ENCODE data around the gene COG5. TPM values are rescaled to one million over a fixed set of nuclear protein-coding genes. Genes with fewer than 3 reads are reported as not detected.

COG5 gene
- total and polyA plus RNA-seq, 2 of the 8 experiments (the other 6 are each of a cell fraction or from before 2014, with no cell fraction given) = 10.5 to 28.1 TPM

DNA sequence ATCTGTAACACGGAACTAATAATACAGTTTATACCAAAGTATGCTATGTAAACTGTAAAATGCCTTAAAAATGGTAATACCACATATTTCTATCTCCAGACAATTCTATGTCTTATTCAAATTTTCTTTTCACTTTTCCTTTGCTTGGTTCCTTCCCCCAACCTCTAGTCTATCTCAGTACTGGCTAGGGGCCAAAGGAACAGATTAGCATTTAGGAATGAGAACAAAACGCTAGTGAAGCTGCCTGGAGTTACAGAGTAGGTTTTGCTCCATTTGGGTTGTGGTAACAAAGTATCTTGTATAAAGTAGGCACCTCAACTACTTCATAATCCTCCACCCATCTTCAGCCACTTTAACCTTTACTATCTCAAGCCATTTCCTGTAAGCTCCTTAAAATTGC, 300.9 kb downstream of the COG5 start:
- CTCF ChIA-PET (ENCODE audit: partially characterized antibody) = no interaction called here
- no peak overlapping the region for H3K9ac ChIP-seq (replicated peaks in 1 of 4; ENCODE audit: extremely low read depth in 1 of 4, low read depth in 3 of 4, low read length in 3 of 4)
- TF ChIP-seq SP2 (IDR thresholded peaks at IDR 0.05; ENCODE audit: low read length) (no peak), POLR2AphosphoS5 (IDR thresholded peaks at IDR 0.05; ENCODE audit: low read depth, low read length) (no peak), GABPA (IDR thresholded peaks at IDR 0.05; ENCODE audit: borderline replicate concordance, insufficient read depth, low read length) (no peak), TAF7 (optimal IDR thresholded peaks at IDR 0.05; ENCODE audit: borderline replicate concordance, low read depth, low read length) (no peak), PHF8 (conservative IDR thresholded peaks at IDR 0.05; ENCODE audit: low read depth, low read length) (no peak), ATF3 (IDR thresholded peaks at IDR 0.05; ENCODE audit: insufficient read depth, low read depth, low read length) (no peak), POLR2A (IDR thresholded peaks at IDR 0.05; ENCODE audit: control extremely low read depth in 1 of 2, low read depth in 2 of 2, low read length in 2 of 2) (no peak), HDAC2 (IDR thresholded peaks at IDR 0.05; ENCODE audit: borderline replicate concordance in 1 of 2, low read depth in 2 of 2, low read length in 2 of 2) (no peak), CHD1 (IDR thresholded peaks at IDR 0.05; ENCODE audit: low read depth, low read length) (no peak), RNF2 (IDR thresholded peaks at IDR 0.05; ENCODE audit: borderline replicate concordance, low read depth, low read length, missing control alignments, poor library complexity, severe bottlenecking) (no peak), JUN (IDR thresholded peaks at IDR 0.05; ENCODE audit: low read depth, low read length) (no peak), EZH2 (IDR thresholded peaks at IDR 0.05; ENCODE audit: low read depth, low read length, severe bottlenecking) (no peak), POU5F1 (IDR thresholded peaks at IDR 0.05; ENCODE audit: low read depth, low read length) (no peak)

More for the DNA sequence above, 300.9 kb downstream of the COG5 start:
- Histone ChIP-seq H2BK5ac (ENCODE audit: low read depth, low read length) (no peak overlapping the region), H3K23me2 (ENCODE audit: low read depth, low read length) (no peaks in the 10 kb centered on the region; the same call in 1 of the 2 replicates), H2BK20ac (ENCODE audit: low read length) (no peak overlapping the region), H4K5ac (ENCODE audit: insufficient read length, low read depth, low read length) (no peak overlapping the region), H3K4me1 (replicated peaks in 1 of 4; ENCODE audit: control insufficient read depth in 3 of 4, insufficient read depth in 4 of 4, low read length in 3 of 4) (no peaks in the 10 kb centered on the region), H3K27ac (ENCODE audit: low read depth, low read length) (no peak overlapping the region), H3K36me3 (ENCODE audit: control insufficient read depth in 2 of 4, insufficient read depth in 4 of 4, low read length in 3 of 4) (no peaks in the 10 kb centered on the region), H3K4me3 (ENCODE audit: extremely low read depth in 1 of 4, insufficient read depth in 2 of 4, low read depth in 3 of 4, low read length in 4 of 4) (no peak overlapping the region), H3K79me1 (ENCODE audit: low read depth, low read length) (no peaks in the 10 kb centered on the region), H3K56ac (replicated peaks; ENCODE audit: insufficient read length, low read depth, low read length) (no peak overlapping the region), H3K4ac (replicated peaks; ENCODE audit: insufficient read length, low read depth, low read length) (no peak overlapping the region), H3K23ac (ENCODE audit: insufficient read length) (no peak overlapping the region), H2BK120ac (replicated peaks; ENCODE audit: low read depth, low read length) (no peak overlapping the region), H3K27me3 (replicated peaks in 1 of 4; ENCODE audit: control insufficient read depth in 3 of 4, extremely low read depth in 1 of 4, insufficient read depth in 3 of 4, low read length in 3 of 4) (no peaks in the 10 kb centered on the region), H4K91ac (replicated peaks; ENCODE audit: insufficient read length, low read length) (no peak overlapping the region), H2AFZ (ENCODE audit: low read length) (no peak overlapping the region), H4K8ac (ENCODE audit: extremely low read depth, insufficient read depth, low read length) (no peak overlapping the region), H3K79me2 (ENCODE audit: control insufficient read depth in 1 of 2, insufficient read depth in 2 of 2, low read length in 2 of 2) (no peaks in the 10 kb centered on the region), H2AK5ac (ENCODE audit: low read depth, low read length) (no peak overlapping the region), H4K20me1 (replicated peaks in 1 of 2; ENCODE audit: control insufficient read depth in 1 of 2, insufficient read depth in 2 of 2, low read length in 2 of 2) (no peaks in the 10 kb centered on the region), H3K18ac (ENCODE audit: extremely low read depth, low read length) (no peak overlapping the region), H3K14ac (ENCODE audit: insufficient read length) (no peak overlapping the region), H3K9me3 (ENCODE audit: insufficient read depth in 2 of 2, low read depth in 1 of 2, low read length in 1 of 2) (no peaks in the 10 kb centered on the region), H3K4me2 (ENCODE audit: insufficient read depth in 1 of 2, low read depth in 2 of 2, low read length in 2 of 2) (no peak overlapping the region), H2BK12ac (ENCODE audit: low read depth, low read length) (no peak overlapping the region), H2BK15ac (ENCODE audit: low read length) (no peak overlapping the region)
- 92% methylated on average over 2 of the region's 2 CpGs; no CpG with 5 or more reads in 1 of the 2 experiments for WGBS, 2 experiments (ENCODE audit: extremely low coverage in 1 of 2, insufficient coverage in 1 of 2, insufficient read length in 1 of 2, insufficient replicate concordance in 2 of 2, low coverage in 1 of 2, low lambda C conversion rate in 2 of 2, missing lambda C conversion rate in 1 of 2)
- DNase-seq (ENCODE audit: low read depth in 1 of 2, low spot score in 2 of 2) = no peak
- POLR2A ChIA-PET (ENCODE audit: partially characterized antibody) = no interaction called here
- FAIRE-seq = no peak
